Activated CD8-positive, alpha-beta memory T cell treated with anti-CD3 and anti-CD28 coated beads for 4 hours (primary cell): ENCODE results near the gene AP1G2.

Experiments
- DNase-seq, 2 donors: peaks; one replicate each; pipeline ENCODE4 v3.0.0-alpha.2; 2020; ENCODE audit warnings: low read depth in 2 of 2

The AP1G2 gene

DNA sequence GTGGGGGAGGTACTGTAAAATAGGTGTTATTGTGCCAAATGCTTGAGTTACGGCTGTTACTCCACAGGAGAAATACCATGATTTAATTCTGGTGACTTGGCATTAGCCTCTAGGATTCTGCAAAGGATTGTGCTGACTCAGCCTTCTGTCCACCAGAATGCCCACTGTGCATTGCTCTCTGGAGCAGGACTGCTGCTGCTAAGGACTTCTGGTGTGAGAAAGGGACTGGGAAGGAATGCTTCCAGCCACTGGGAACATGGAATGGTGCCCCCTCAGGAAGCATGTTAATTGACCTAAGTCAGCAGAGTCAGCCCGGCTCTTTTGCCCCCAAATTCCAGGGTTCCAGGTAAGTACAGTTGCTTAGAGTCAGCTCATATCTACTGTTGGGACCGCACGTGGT, 48.9 kb downstream of the AP1G2 start:
- no peak for DNase-seq

DNA sequence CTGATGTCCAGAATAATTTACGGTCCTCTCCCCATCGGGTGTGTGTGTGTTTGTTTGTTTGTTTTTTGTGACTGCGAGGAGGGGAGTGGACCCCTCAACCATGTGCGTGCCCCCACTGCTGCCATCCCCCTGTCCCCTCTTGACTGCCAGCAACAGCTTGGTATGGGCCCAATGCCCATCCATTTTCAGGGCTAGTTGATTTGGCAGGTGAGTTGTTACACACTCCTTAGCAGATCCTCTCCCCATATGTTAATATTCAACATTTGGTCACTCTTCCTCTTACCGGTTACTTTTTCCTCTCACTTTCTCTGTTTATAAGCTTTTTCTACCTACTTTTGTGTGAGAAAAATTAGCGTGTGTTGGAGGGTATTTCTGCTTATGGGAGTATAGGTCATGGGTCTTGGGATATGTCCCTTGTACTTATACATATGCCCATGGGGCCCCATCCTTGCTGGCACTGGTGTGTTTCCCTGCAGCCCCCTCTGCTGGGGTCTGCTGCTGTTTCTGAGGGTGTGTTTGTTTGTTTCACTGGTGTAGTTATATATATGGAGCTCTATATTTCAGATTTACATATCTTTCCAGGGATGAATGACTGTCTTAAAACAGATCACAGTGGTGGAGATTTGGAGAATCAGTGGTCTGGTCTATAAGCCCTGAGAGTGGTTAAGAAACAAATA, 49.8 kb downstream of the AP1G2 start:
- no peak for DNase-seq

DNA sequence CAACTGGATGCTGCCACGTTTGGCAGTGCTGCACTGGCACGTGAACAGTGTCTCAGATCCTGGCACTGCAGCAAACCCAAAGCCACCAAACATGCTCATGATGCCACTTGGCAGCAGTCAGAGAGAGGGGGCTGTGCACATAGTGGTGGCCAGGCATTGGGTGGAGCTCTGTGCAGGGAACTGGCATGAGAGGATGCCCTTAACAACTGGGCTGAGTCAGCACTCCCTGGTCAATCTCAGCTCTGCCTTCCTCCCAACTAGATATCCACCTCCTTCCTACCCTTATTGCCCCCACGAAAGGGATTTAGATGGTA, 53.0 kb downstream of the AP1G2 start:
- no peak for DNase-seq

DNA sequence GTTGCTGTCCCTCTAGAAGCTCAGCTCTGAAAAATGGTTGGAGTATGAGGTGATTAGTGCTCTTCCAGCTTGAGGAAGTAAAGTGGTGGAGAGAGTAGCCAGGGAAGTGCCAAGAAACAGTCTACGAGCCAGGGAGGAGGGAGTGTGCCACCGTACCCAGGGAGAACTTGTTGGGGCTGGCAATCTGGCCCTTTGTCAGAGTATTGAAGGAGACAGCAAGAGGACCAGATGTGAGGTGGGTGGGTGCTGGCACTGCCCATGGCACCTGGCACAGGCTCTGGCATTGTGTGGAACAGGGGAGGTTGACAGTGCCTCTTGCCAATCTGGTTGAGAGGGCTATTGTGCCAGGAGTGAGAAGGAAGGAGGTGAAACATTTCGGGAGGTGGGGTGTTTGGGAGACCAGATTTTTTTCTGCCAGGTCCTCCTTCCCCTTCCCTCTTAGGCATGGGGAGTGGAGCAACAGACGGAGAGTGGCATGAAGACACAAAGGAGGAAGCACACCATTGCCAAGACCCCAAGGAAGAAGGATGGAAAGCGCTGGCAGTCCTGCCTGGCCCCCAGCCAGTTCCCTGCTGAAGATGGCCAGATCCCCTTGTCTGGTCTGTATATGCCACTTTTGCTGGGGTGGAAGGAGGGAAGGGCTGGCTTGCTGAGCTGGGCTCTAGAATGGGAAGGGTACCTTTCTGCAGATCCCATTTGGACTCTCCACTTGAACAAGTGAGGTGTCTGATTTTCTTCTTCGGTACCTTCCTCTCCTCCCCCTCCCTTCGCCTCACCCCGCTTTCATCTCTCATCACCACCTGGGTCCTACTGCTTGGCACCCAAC, 53.6 kb downstream of the AP1G2 start:
- DNase-seq: no peak

DNA sequence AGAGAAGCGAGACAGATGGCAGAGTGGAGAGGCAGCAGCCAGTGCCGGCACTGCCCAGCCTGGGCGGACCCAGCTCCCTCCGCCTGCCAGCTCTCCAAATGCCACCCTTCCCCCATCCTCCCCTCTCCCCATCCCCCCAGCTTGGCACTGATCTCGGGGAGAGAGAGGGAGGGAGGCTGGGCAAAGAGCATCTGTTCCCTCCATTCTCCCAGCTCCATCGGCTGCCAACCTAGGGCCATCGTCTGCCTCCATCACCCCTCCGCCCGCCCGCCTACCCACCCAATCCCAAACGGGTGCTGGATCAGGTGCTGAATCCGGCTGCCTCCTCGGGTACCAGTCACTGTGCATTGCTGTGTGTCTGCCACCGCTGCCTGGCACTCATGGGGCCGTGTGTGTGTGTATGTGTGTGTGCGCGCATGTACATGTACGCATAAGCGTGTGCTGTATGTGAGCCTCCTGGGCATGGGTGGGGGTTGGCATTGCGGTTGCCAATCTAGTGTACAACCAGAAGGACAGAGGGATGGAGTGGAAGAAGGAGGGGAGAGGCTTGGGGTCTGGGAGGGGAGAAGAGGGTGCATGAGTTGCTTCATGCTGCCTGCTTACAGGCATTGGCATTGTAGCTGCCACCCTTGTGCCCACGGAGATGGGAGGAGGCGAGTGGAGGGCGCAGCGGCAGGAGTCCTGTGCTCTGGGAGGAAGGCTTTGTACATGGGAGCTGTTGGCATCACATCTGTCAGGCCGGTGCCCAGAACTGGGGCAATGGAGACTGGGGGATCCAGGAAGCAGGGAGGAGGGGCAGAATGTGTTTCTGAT, 54.4 kb downstream of the AP1G2 start:
- DNase-seq: no peak

DNA sequence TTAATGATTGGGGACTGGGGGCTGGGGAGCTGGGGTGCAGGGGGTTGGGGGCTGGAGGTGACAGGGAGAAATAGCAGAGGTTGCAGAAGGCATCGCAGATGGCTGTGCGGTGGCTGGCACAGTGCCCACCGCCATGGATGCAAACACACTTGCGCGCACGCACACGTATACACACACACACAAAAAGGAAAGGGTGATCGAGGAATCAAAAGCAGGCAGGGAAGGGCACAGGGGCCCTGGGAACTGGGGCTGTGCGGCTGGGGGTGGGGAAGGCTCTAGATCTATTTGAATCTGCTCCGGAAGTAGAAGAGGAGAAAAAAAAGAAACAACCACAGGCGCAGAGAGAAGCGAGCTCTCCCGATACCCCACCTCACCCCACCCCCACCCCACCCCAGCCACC, 55.4 kb downstream of the AP1G2 start:
- no peak for DNase-seq
